Right lobe of liver (tissue), 6 donors: ENCODE data around the gene IGFBP4. TPM values are rescaled to one million over a fixed set of nuclear protein-coding genes. Genes with fewer than 3 reads are reported as not detected.

Experiments used
- ATAC-seq, 4 donors: fragments of 200-7000 bp; cut with Tn5 transposase; one replicate each; pipeline ENCODE4 v1.9.1; 2020; ENCODE audit warnings: mild to moderate bottlenecking in 4 of 4, moderate library complexity in 4 of 4
- DNase-seq, 3 donors: peaks; one replicate each; pipeline ENCODE4 v3.0.0-alpha.2; 2020
- H3K27ac ChIP-seq, 3 donors: fragments of 200-600 bp; one replicate each; pipeline ENCODE4 v1.8.0; 2022
- H3K27me3 ChIP-seq, 2 donors: fragments of 200-600 bp; one replicate each; pipeline ENCODE4 v1.8.0; 2022
- H3K36me3 ChIP-seq, 4 donors: fragments of 200-600 bp; sonication (generic) in 1 of 4; one replicate each; pipeline versions ENCODE4 v1.5.1 to v1.8.0; 2017 to 2022; ENCODE audit warnings: control low read depth in 1 of 4
- H3K4me1 ChIP-seq, 4 donors: fragments of 200-600 bp; sonication (generic) in 1 of 4; one replicate each; pipeline versions ENCODE4 v1.5.1 to v1.8.0; 2017 to 2022; ENCODE audit warnings: control low read depth in 1 of 4
- H3K4me3 ChIP-seq, 3 donors: fragments of 200-600 bp; one replicate each; pipeline ENCODE4 v1.8.0; 2022
- H3K9me3 ChIP-seq, 4 donors: fragments of 200-600 bp; sonication (generic) in 1 of 4; one replicate each; pipeline versions ENCODE4 v1.5.1 to v1.8.0; 2017 to 2022; ENCODE audit warnings: control low read depth in 1 of 4
- CTCF ChIP-seq, 4 donors: fragments of 200-600 bp in 3 of 4; fragments of 450-650 bp in 1 of 4; IDR thresholded peaks; one replicate each; pipeline versions ENCODE4 v1.5.1 to v1.8.0; 2016 to 2022; ENCODE audit warnings: antibody characterized with exemption in 4 of 4, mild to moderate bottlenecking in 2 of 4
- POLR2A ChIP-seq: fragments of 450-650 bp; IDR thresholded peaks from one replicate; pipeline ENCODE4 v1.6.1; 2017; ENCODE audit warnings: antibody characterized with exemption, mild to moderate bottlenecking
- WGBS: methylation state at CpG from one replicate; pipeline ENCODE4 v1.1.6; 2018; ENCODE audit warnings: low coverage, low lambda C conversion rate; ENCODE audit not compliant: insufficient coverage; ENCODE audit errors: missing lambda C conversion rate; 5-methylcytosine and 5-hydroxymethylcytosine counted together
- intact Hi-C, 2 donors: fragments of 100-400 bp; cut with DNase I; formaldehyde crosslinking; loops; one replicate each; pipeline versions ENCODE4 v1.11.2 to v1.14.1; 2022
- total RNA-seq, 6 experiments: library from RNA; depleted of rRNA in 2 of 6; stranded (reverse); fragments of >200 nt in 2 of 6; fragmentation: NEBNext Ultra II Directional in 3 of 6; extraction: Animal tissue kit (Norgen Biotek cat#: 25700) in 3 of 6; gene quantifications; one replicate each; pipeline versions ENCODE4 v1.1.0 to v1.2.4, GENCODE V29; 2016 to 2023
- donor health status: DM: no; HTN: yes; CAD: no.
- donor health status: DM: no; HTN: no; CAD: no.
- donor health status: DM: no; HTN: no; CAD: no.
- donor health status: DM: no; HTN: yes; CAD: no.
- donor health status: DM: no; HTN: yes; CAD: no.

IGFBP4 gene
- total RNA-seq, 6 experiments from 2014 or later = 382 to 716 (median 430) TPM

- DNase-seq (peak in 1 of 3 donors; percentile 50), ATAC-seq (peak; percentile 49 to 67 (median 56))
- intact Hi-C loops = no loop called here
- TF ChIP-seq CTCF (IDR thresholded peaks at IDR 0.05) = peak; percentile 15 to 46 (median 31)
- TF ChIP-seq POLR2A = no peak
- Histone ChIP-seq H3K27me3 (no peaks in the 10 kb centered on the region), H3K4me3 (no peak overlapping the region), H3K4me1 (no peaks in the 10 kb centered on the region), H3K27ac (no peak overlapping the region), H3K9me3 (no peaks in the 10 kb centered on the region), H3K36me3 (no peaks in the 10 kb centered on the region)
- 96% methylated on average over 4 of the region's 6 CpGs for WGBS
Observed at GRCh38 chr17:40433551-40434415, 9.5 kb upstream of the IGFBP4 start.

DNA sequence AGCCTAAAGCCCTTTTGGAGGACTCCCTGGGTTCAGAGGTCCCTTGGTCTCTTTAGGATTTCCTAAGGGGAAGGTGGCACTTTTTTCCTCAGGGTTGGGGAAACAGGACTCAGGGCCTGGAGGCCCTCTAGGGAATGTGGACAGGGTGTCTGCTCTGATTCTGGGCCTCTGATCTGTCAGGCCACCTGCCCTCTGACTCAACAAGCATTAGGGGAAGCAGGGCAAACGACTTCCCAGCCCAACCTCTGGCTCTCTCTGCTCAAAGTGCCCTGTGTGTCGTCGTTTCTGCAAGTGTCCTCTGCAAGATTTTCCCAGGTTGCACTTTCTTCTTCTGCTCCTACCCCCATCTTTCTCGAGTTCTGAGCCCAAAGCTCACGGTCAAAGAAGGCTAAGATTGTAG is 6.6 kb upstream of the IGFBP4 start:
- no peak overlapping the region for H3K27ac ChIP-seq

GRCh38 chr17:40437095-40437732 is 6.0 kb upstream of the IGFBP4 start:
- Histone ChIP-seq H3K4me3 (no peak overlapping the region), H3K27ac (no peak overlapping the region), H3K4me1 (no peaks in the 10 kb centered on the region), H3K9me3 (no peaks in the 10 kb centered on the region), H3K27me3 (no peaks in the 10 kb centered on the region), H3K36me3 (no peaks in the 10 kb centered on the region)
- TF ChIP-seq POLR2A = no peak
- no peak for TF ChIP-seq CTCF (IDR thresholded peaks at IDR 0.05)
- WGBS = 100% methylated on average over 2 of the region's 5 CpGs
- ATAC-seq (peak in 1 of 4 donors; percentile 8), DNase-seq (no peak)
- intact Hi-C loops = loop anchor here in 1 of 2 donors (5.0 kb wide), 1 partner anchor 40 kb away; no protein-coding TSS in a partner anchor

More for the DNA sequence above, 6.6 kb upstream of the IGFBP4 start:
- ATAC-seq (no peak), DNase-seq (no peak)
- Histone ChIP-seq H3K4me3 (no peak overlapping the region), H3K9me3 (no peaks in the 10 kb centered on the region), H3K4me1 (no peaks in the 10 kb centered on the region), H3K27me3 (no peaks in the 10 kb centered on the region), H3K36me3 (no peaks in the 10 kb centered on the region)
- intact Hi-C loops = loop anchor here in 1 of 2 donors (5.0 kb wide), 1 partner anchor 41 kb away; no protein-coding TSS in a partner anchor
- TF ChIP-seq POLR2A = no peak
- TF ChIP-seq CTCF (IDR thresholded peaks at IDR 0.05) = no peak
- 61% methylated on average over 5 of the region's 5 CpGs for WGBS

- DNase-seq (no peak), ATAC-seq (no peak)
- peaks cover 0 to 7% (median 0%) of the 10 kb centered on the region in 4 donors for H3K4me1 ChIP-seq
- H3K27ac ChIP-seq = no peak overlapping the region
- no peaks in the 10 kb centered on the region for H3K27me3 ChIP-seq
- TF ChIP-seq CTCF (IDR thresholded peaks at IDR 0.05) (no peak), POLR2A (no peak)
- no peaks in the 10 kb centered on the region for H3K9me3 ChIP-seq
- no peaks in the 10 kb centered on the region for H3K36me3 ChIP-seq
- intact Hi-C loops = loop anchor here in 1 of 2 donors (10.0 kb wide), 1 partner anchor 95 kb away; no protein-coding TSS in a partner anchor
- 8% methylated on average over 1 of the region's 4 CpGs for WGBS
- no peak overlapping the region for H3K4me3 ChIP-seq
Observed at GRCh38 chr17:40440166-40440565, 3.1 kb upstream of the IGFBP4 start.
